NK-92 treated with Interleukin-12 subunit alpha and Interleukin-12 subunit beta, amount 100 ng/mL, for 24 hours (cell line): ENCODE data around the gene IQSEC1.
A peak's percentile ranks its signal among the peaks of the same experiment; 100 is the strongest.
"Not testable (repeated sequence)": the region's sequence is repeated elsewhere in the genome, so short reads cannot be mapped to it uniquely, and the experiment has no call there.

Experiments used
- DNase-seq: peaks from one replicate; lab custom pipeline; 2025; lab: John Stamatoyannopoulos, UW

The IQSEC1 gene

GRCh38 chr3:12869035-12869621 lies 204.1 kb downstream of the IQSEC1 start:
- DNase-seq = no peak

GRCh38 chr3:12868039-12869034 lies 204.9 kb downstream of the IQSEC1 start:
- DNase-seq = peak; percentile 15

- no peak for DNase-seq
These were observed 206.4 kb downstream of the IQSEC1 start for GRCh38 chr3:12866836-12867235.

DNA sequence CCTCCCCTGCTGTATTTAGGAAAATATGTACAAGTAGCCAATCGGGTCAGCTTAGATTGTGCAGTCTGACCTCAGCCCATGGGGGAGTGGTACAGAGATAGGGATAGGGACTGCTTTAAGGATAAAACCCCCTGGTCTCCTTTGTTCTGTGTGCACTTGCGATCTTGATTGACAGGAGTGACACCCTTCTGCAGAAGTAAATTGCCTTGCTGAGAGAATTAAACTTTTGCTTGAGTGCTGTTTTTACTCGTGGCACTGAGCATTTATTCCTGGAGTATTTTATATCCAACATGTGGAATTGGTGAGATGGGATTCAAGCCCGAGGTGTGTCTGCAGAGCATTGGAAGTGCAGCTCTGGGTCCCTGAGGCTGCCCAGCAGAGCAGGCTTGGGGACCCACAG lies 208.0 kb downstream of the IQSEC1 start:
- no peak for DNase-seq

- DNase-seq = no peak
These were observed 210.8 kb downstream of the IQSEC1 start for GRCh38 chr3:12862387-12862786.

DNA sequence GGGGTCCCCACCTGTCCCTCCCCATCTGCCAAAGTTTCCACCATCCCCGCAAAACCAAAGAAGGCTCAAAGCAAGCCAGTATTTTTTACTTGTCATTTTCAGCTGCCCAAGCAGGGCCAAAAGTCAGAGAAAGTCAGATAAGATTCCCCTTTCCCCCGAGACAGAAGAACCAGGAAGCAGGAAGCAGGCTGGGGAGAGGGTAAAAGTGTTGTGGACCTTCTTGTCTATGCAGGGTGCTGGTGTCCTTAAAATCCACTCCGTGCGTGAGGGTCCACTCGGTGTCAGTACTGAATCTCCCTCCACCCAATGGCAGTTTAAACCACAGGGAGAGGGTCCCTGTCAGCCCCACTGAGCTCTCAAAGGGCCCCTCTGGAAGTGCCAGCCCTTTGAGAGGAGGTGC lies 211.6 kb downstream of the IQSEC1 start:
- DNase-seq = no peak

DNA sequence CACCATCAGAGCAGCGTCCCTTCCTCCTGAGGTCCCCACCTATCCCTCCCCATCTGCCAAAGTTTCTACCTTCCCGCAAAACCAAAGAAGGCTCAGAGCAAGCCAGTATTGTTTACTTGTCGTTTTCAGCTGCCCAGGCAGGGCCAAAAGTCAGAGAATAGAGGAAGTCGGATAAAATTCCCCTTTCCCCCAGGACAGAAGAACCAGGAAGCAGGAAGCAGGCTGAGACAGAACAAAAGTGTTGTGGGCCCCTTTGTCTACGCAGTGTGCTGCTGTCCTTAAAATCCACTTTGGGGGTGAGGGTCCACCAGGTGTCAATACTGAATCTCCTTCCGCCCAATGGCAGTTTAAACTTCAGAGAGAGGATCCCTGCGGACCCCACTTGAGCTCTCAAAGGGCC lies 213.4 kb downstream of the IQSEC1 start:
- no peak for DNase-seq

DNA sequence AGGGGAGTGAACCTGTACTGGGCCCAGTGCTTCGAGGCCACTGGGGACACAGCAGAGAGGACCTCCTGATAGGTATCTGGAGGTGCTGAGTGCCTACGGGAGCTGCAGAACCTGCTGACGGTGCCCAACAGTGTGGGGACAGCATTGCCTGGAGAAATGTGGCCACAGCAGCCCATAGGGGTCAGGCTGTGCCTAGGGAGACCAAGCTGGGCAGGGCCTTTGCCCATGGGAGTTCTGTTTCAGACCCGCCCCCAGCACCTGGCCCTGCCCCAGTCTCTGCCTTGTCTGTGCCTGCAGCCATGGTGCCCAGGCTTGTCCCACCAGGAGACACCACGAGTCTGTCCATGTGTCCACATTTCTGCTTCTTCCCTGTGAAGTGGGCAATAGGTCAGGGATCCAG lies 216.6 kb downstream of the IQSEC1 start:
- no peak for DNase-seq

DNA sequence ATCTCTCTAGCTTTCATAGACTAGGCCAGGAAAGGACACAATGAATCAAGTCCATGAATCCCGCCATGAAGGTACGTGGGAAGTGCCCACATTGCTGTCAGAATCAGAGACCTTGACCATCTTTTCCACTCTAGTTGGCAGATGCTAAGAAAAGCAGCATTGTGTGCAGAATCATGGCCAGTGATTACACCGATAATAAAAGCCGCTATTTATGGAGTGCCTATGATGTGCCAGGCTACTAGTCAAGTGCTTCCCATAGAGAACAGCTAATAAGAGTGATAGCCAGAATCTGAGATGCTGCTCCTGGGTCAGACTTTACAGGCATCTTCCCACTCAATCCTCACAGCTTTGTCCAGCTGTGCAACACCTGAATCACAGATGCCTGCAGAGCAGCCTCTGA lies 218.7 kb downstream of the IQSEC1 start:
- DNase-seq = no peak

GRCh38 chr3:12853847-12854246 lies 219.4 kb downstream of the IQSEC1 start:
- not testable (repeated sequence) for DNase-seq

- DNase-seq = no peak
These were observed 221.0 kb downstream of the IQSEC1 start for GRCh38 chr3:12852201-12852600.
